ENCODE results near the gene ZDHHC7.

GRCh38 chr16:85014311-85014710, 3.0 kb upstream of the ZDHHC7 start:
- TF ChIP-seq CTCF (IDR thresholded peaks at IDR 0.05) (no peak), POLR2A (IDR thresholded peaks at IDR 0.05) (no peak)
